Kidney epithelial cell (primary cell): ENCODE data around the gene DZIP1. TPM values are rescaled to one million over a fixed set of nuclear protein-coding genes. Genes with fewer than 3 reads are reported as not detected.

ENCODE experiments used
- DNase-seq: peaks from one replicate; pipeline ENCODE4 v3.0.0-alpha.2; 2010; ENCODE audit warnings: low read depth
- H3K27me3 ChIP-seq: 2 replicates; pipeline ENCODE4 v1.6.0; 2011; ENCODE audit warnings: low read length; ENCODE audit not compliant: control insufficient read depth, insufficient read depth
- H3K36me3 ChIP-seq: 2 replicates; pipeline ENCODE4 v1.5.1; 2011; ENCODE audit warnings: low read length; ENCODE audit not compliant: control insufficient read depth, insufficient read depth
- H3K4me3 ChIP-seq: 2 replicates; pipeline ENCODE4 v1.5.1; 2011; ENCODE audit warnings: low read depth, mild to moderate bottlenecking, control low read depth, low read length
- CTCF ChIP-seq: IDR thresholded peaks from 2 replicates; pipeline ENCODE4 v1.5.1; 2011; ENCODE audit warnings: mild to moderate bottlenecking, moderate library complexity, low read length, control low read depth, inconsistent platforms; ENCODE audit not compliant: insufficient read depth, poor library complexity, severe bottlenecking
- total RNA-seq: library from RNA; depleted of rRNA; stranded (reverse); fragments of >200 nt; gene quantifications from 2 replicates; pipeline ENCODE4 v1.2.3, GENCODE V29; 2015

The DZIP1 gene
- total RNA-seq, 1 donor from 2014 or later: 29.0 TPM

- TF ChIP-seq CTCF: no peak
- H3K27me3 ChIP-seq: peaks cover under 1% of the 10 kb centered on the region
- no peak for DNase-seq
- no peaks in the 10 kb centered on the region for H3K36me3 ChIP-seq
- H3K4me3 ChIP-seq: no peak overlapping the region
Observed at GRCh38 chr13:95546919-95547318, 97.6 kb downstream of the DZIP1 start.

GRCh38 chr13:95544293-95544692, 100.2 kb downstream of the DZIP1 start:
- Histone ChIP-seq H3K27me3 (no peaks in the 10 kb centered on the region), H3K36me3 (no peaks in the 10 kb centered on the region), H3K4me3 (no peak overlapping the region)
- no peak for TF ChIP-seq CTCF
- DNase-seq: no peak

- Histone ChIP-seq H3K4me3 (no peak overlapping the region), H3K27me3 (no peaks in the 10 kb centered on the region)
Observed at GRCh38 chr13:95541911-95542474, 102.5 kb downstream of the DZIP1 start.

GRCh38 chr13:95541308-95541707, 103.2 kb downstream of the DZIP1 start:
- no peak for TF ChIP-seq CTCF
- no peak for DNase-seq
- Histone ChIP-seq H3K36me3 (no peaks in the 10 kb centered on the region), H3K27me3 (no peaks in the 10 kb centered on the region), H3K4me3 (no peak overlapping the region)

More at GRCh38 chr13:95541911-95542474, 102.5 kb downstream of the DZIP1 start:
- no peak for TF ChIP-seq CTCF
- no peaks in the 10 kb centered on the region for H3K36me3 ChIP-seq
- DNase-seq: no peak

GRCh38 chr13:95540888-95541287, 103.6 kb downstream of the DZIP1 start:
- Histone ChIP-seq H3K4me3 (no peak overlapping the region), H3K27me3 (no peaks in the 10 kb centered on the region), H3K36me3 (no peaks in the 10 kb centered on the region)
- no peak for TF ChIP-seq CTCF
- DNase-seq: no peak

GRCh38 chr13:95536632-95537241, 107.8 kb downstream of the DZIP1 start:
- DNase-seq: no peak
- no peaks in the 10 kb centered on the region for H3K27me3 ChIP-seq
- TF ChIP-seq CTCF: peak; percentile 41
- H3K4me3 ChIP-seq: no peak overlapping the region
- H3K36me3 ChIP-seq: no peaks in the 10 kb centered on the region
